AG08395 (cell line): ENCODE data around the gene POFUT1.

Experiments used
- DNase-seq: peaks from one replicate; pipeline ENCODE4 v3.0.0; 2012; ENCODE audit warnings: mixed read lengths, low spot score

POFUT1 gene

GRCh38 chr20:32206760-32207625, 687 bp upstream of the POFUT1 start:
- DNase-seq: no peak

- no peak for DNase-seq
Observed at GRCh38 chr20:32208499-32209154, 947 bp downstream of the POFUT1 start.

- DNase-seq: no peak
Observed at GRCh38 chr20:32209850-32210605, 2.3 kb downstream of the POFUT1 start.

DNA sequence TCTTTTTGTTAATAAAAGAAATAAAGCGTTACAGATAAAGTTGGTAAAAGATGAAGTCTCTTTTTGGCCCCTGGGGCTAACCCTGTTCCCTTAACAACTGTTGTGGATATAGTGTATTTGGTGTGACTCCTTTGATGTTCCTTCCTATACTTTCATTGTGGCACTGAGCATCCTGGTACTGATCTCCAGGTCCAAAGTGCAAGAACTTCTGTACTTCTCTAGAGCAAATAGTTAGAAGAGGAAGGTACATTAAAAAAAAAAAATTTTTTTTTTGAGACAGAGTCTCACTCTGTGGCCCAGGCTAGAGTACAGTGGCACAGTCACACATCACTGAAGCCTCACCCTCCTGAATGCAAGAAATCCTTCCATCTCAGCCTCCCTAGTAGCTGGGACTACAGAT, 6.2 kb downstream of the POFUT1 start:
- no peak for DNase-seq

DNA sequence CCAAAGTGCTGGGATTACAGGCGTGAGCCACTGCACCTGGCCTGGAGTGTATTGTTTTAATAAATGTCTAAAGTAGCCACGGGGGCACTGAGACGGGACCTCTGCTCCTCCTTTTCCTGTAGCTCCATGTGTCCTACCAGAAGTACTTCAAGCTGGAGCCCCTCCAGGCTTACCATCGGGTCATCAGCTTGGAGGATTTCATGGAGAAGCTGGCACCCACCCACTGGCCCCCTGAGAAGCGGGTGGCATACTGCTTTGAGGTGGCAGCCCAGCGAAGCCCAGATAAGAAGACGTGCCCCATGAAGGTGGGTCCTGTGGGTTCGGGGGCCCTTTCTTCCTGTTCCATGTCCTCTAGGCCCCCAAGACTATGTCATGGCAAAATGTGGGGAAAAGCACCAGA, 7.5 kb downstream of the POFUT1 start:
- no peak for DNase-seq

- no peak for DNase-seq
Observed at GRCh38 chr20:32215729-32216128, 8.0 kb downstream of the POFUT1 start.

DNA sequence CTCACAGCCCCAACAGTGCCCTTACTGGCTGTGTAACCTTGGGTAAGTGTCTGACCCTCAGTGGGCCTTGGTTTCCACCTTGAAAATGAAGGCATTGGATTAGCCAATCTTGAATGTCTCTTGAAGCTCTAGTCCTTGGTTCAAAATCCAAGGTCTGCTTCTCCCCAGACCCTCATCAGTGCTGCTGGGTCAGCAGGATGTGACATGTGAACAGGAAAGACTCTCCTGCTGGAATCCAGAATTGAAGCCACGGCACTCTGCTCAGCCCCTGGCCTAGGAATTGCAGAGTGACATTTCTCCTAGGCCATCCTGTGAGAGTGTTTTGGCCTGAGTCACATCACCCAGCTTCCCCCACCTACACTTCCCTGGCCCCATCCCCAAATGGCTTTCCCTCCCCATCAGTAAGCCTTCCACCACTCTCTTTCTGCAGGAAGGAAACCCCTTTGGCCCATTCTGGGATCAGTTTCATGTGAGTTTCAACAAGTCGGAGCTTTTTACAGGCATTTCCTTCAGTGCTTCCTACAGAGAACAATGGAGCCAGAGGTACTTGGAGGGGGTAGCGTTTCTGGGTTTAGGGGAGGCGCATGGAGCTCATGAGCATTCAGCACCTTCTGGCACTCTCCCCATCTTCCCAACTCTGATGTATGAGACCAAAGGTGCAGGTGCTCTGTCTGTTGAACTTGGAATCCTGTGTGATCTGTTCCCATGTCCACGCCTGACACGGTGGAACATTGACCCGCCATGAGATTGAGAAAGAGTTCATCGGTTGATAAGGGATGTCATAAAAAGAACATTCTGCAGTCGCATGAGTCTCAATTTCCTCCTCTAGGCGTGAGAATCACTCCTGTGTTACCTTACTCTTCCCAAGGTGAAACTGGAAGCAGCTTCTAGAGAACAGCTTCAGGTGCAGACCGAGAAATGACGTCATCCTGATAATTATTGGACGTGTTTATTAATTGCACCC, 8.8 kb downstream of the POFUT1 start:
- DNase-seq: no peak

DNA sequence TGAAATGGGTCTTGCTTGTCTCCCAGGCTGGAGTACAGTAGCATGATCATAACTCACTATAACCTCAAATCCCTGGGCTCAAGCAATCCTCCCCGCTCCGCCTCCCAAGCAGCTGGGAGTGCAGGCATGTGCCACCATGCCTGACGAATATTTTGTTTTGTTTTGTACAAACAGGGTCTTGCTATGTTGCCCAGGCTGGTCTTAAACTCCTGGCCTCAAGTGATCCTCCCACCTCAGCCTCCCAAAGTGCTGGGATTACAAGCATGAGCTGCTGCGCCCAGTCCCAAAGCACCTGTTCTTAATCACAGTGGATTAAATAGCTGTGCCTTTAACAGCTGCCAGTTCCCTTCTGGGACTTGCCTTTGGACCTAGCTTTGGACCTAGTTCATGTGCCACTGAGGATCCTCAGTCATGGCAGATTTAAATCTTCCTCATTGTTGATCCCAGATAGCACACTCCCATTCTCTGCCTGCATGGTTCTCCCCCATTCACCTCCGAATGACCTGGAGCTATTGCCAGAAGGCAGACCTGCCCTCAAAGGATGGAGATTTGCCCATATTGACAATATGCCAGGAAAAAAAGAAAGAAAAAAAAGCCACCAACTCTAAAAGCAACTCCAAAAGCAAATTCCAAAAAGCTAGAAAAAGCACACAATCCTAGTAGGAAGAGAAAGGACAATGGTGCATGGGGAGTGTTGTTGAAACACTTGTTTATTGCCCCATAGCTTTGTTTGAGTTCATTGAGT, 10.6 kb downstream of the POFUT1 start:
- DNase-seq: no peak

DNA sequence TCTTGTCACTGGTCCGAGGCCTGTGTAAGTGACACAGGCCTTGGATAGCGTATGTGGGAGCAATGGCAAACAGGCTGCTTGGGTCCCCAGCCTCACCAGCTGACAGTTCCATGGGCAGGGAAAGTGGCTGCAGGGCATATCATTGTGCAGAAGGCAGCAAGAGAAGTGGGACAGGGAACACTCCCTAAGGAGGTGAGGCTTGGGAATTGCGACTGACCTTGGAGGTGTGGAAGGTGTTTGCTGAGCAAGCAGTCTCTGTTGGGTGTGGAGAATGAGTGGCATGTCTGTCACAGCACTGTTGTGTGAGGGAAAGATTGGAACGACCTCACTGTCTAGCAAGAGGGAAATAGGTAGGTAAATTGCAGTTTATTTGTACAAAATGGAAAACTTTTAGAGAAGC, 16.8 kb downstream of the POFUT1 start:
- DNase-seq: no peak

DNA sequence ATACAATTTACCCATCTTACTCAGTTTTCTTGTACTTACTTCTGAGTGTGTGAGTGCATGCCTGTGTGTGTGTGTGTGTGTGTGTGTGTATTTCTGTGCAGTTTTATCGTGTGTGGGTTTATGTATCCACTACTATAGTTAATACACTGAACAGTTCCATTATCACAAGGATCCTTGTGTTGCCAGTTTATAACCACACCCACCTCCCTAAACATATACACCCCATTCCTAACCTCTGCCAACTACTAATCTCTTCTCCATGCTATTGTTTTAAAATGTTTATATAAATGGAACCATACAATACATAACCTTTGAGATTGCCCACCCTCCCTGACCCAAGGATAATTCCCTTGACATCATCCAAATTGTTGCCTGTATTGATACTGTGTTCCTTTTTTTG, 18.7 kb downstream of the POFUT1 start:
- DNase-seq: no peak

- DNase-seq: no peak
Observed at GRCh38 chr20:32227306-32227705, 19.6 kb downstream of the POFUT1 start.

- no peak for DNase-seq
Observed at GRCh38 chr20:32227744-32228688, 20.3 kb downstream of the POFUT1 start.

DNA sequence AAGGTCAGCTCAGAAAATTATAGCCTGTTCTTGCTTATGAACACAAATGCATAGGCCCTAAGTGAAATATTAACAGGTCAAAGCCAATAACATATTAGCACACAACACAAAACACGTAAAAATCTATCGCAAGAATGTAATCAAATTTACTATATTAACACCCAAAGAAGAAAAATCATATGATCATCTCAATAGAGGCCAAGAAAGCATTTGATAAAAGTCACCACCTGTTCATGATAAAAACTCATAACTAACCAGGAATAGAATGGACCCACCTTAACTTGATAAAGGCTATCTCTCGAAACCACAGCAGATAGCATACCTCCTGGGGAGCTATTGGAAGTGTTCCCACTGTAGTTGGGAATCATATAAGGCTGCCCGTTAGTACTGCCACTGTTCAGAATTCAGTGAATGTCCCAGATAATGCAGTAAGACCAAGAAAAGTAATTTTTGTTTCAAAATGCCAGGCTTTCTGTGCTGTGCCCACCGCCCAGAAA, 21.6 kb downstream of the POFUT1 start:
- DNase-seq: no peak

DNA sequence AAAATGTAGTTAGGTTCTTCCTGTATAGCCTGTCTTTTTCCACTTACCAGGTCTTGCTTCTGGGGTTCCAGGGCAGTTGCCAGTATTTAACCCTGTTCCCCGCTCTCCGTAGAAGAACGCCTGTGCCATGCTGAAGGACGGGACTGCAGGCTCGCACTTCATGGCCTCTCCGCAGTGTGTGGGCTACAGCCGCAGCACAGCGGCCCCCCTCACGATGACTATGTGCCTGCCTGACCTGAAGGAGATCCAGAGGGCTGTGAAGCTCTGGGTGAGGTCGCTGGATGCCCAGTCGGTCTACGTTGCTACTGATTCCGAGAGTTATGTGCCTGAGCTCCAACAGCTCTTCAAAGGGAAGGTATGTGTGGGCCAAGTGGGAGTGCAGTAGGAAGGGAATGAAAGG, 23.0 kb downstream of the POFUT1 start:
- no peak for DNase-seq

- DNase-seq: no peak
Observed at GRCh38 chr20:32231245-32231644, 23.6 kb downstream of the POFUT1 start.

- no peak for DNase-seq
Observed at GRCh38 chr20:32231847-32232246, 24.2 kb downstream of the POFUT1 start.

DNA sequence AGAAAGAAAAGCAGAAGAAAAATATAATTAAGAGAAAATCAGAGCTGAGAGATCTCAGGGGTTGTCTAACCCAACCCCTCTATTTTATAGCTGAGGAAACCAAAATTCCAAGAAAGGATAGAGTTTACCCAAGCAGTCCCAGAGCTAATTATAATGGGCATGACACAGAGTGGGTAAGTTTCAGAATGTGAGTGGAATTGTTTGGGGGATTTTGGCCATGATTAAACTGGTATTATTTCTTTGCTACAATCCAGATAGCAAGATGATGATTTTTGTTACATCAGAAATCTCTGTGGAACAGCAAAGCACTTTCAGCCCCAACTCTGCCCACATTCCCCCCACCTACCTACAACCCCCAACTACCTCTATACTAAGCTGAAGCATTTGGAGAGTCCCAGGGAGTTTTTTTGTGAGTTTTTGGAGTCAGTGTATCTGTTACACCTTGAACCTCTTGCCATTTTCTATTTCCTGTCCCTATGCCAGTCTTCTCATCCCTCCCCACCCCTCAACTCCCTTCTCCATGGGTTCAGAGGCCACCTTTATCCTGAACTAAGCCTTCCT, 24.7 kb downstream of the POFUT1 start:
- DNase-seq: no peak

DNA sequence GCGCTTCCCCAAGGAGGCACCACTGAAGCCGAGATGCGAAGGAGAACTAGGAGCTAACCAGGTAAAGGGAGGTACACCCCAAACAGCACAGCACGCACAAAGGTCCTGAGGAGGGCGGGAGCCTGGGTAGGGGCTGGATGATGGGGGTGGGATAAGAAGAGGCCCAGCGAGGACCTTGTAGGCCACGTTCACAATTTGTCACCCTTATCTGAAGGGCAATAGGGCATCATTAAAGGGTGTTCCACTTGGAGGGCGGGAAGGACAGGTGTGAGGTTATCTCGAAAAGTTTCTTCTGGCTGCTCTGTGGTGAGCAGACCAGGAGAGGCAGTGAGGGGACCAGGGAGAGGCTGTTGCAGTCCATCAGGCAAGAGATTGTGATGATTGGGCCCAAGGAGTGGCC, 25.6 kb downstream of the POFUT1 start:
- no peak for DNase-seq

DNA sequence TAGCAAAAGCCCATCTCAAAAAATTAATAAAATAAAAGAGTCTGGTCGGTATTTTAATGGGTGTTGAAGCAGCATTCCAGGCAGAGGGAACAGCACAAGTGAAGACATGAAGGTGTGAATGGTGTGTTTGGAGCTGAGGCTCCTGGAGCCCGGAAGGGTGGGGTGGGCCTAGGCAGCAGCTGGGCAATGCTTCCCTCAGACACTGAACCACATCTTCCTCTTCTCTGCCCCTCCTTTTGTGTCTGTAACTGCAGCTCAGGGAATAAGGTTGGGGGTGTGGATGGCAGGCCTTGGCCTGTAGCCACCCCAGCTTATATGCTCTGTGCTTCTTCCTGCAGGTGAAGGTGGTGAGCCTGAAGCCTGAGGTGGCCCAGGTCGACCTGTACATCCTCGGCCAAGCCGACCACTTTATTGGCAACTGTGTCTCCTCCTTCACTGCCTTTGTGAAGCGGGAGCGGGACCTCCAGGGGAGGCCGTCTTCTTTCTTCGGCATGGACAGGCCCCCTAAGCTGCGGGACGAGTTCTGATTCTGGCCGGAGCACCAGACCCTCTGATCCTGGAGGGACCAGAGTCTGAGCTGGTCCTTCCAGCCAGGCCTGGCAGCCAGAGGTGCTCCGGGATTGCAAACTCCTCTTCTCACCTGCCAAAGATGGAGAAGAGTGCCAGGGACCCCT, 26.6 kb downstream of the POFUT1 start:
- no peak for DNase-seq
